OCI-LY3 (cell line): ENCODE results near the gene RBM33.

ENCODE experiments used
- EZH2phosphoT487 ChIP-seq: fragments of 200-600 bp; shearing (Covaris generic); IDR thresholded peaks from 2 replicates; pipeline ENCODE4 v1.6.1; 2018; ENCODE audit warnings: antibody characterized with exemption, mixed run types, low read depth
- TF ChIP-seq, protein P1 (sequence below): fragments of 200-600, 300-600 bp; sonication (generic); IDR thresholded peaks from 2 replicates; pipeline ENCODE4 v1.5.1; 2014; ENCODE audit warnings: antibody characterized with exemption, low read length, low read depth

DNA sequence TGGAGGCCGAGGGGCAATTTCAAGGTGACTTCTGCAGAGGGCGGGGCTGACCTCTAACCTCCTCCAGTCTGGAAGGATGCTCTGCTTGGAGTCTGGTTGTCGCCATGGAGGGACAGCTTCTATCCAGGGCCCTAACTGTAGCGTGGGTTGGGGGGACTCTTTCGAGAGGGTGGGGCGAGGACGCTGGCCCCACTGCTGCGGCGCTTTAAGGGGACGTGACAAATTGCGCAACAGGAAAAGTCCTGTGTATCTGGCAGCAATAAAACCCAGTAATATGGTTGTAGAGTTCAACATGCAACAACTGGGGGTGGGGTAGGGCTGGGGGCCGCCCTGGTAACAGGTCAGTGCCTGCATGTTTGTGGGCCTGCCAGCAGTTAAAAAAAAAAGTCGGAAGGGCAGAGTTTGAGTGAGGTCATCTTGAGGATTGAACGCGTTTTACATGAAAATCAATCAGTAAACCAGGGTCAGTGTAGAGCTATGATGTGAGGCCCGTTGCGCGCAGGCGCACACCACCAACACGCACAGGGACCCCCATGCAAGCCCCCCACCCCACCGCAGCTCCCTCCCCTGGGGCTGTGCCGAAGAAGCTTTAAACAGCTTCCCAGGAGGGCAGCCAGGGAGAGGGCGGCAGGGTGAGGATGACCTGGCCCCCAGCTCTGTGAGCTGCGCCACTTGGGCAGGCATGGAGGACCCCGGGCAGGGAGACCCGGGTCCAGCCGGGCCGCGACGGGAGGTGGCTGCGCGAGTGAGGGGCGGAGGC is 163.5 kb downstream of the RBM33 start:
- TF ChIP-seq, protein P1, sequence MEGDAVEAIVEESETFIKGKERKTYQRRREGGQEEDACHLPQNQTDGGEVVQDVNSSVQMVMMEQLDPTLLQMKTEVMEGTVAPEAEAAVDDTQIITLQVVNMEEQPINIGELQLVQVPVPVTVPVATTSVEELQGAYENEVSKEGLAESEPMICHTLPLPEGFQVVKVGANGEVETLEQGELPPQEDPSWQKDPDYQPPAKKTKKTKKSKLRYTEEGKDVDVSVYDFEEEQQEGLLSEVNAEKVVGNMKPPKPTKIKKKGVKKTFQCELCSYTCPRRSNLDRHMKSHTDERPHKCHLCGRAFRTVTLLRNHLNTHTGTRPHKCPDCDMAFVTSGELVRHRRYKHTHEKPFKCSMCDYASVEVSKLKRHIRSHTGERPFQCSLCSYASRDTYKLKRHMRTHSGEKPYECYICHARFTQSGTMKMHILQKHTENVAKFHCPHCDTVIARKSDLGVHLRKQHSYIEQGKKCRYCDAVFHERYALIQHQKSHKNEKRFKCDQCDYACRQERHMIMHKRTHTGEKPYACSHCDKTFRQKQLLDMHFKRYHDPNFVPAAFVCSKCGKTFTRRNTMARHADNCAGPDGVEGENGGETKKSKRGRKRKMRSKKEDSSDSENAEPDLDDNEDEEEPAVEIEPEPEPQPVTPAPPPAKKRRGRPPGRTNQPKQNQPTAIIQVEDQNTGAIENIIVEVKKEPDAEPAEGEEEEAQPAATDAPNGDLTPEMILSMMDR = no peak
- TF ChIP-seq EZH2phosphoT487 = no peak
